H1 (cell line): ENCODE measurements around the gene SPAG5. TPM values are rescaled to one million over a fixed set of nuclear protein-coding genes. Genes with fewer than 3 reads are reported as not detected.

Source experiments
- CTCF ChIA-PET: fragments of 300-600 bp; sonication (Branson Sonifier 250); formaldehyde crosslinking; loops from one replicate; lab custom pipeline; 2021; ENCODE audit not compliant: partially characterized antibody; lab: Charles Lee
- POLR2A ChIA-PET: fragments of 300-600 bp; sonication (Branson Sonifier 250); formaldehyde crosslinking; loops from one replicate; lab custom pipeline; 2021; ENCODE audit warnings: inconsistent platforms; ENCODE audit not compliant: partially characterized antibody; lab: Charles Lee
- DNase-seq, 2 experiments: peaks; one replicate each; pipeline versions ENCODE4 v3.0.0 to v3.0.0-alpha.2; 2010 to 2022; ENCODE audit warnings: low spot score in 2 of 2, low read depth in 1 of 2, mixed read lengths in 1 of 2
- FAIRE-seq: peaks from 2 replicates; lab custom pipeline; 2011; peaks lifted over from hg19 to GRCh38; lab: Jason Lieb, UNC
- H2AFZ ChIP-seq: 2 replicates; pipeline ENCODE4 v1.8.1; 2012; ENCODE audit warnings: low read length, inconsistent platforms
- H2AK5ac ChIP-seq: 2 replicates; pipeline ENCODE4 v1.6.1; 2013; ENCODE audit warnings: low read depth, low read length
- H2BK120ac ChIP-seq: replicated peaks from 2 replicates; pipeline ENCODE3; 2013; ENCODE audit warnings: low read depth, low read length, inconsistent platforms
- H2BK12ac ChIP-seq: 2 replicates; pipeline ENCODE4 v1.6.1; 2013; ENCODE audit warnings: low read depth, low read length
- H2BK15ac ChIP-seq: 2 replicates; pipeline ENCODE4 v1.6.1; 2013; ENCODE audit warnings: low read length
- H2BK20ac ChIP-seq: 2 replicates; pipeline ENCODE4 v1.6.1; 2013; ENCODE audit warnings: low read length
- H2BK5ac ChIP-seq: 2 replicates; pipeline ENCODE4 v1.6.1; 2013; ENCODE audit warnings: low read depth, low read length
- H3K14ac ChIP-seq: 2 replicates; pipeline ENCODE4 v1.6.1; 2013; ENCODE audit warnings: inconsistent platforms; ENCODE audit not compliant: insufficient read length
- H3K18ac ChIP-seq: 2 replicates; pipeline ENCODE4 v1.6.1; 2013; ENCODE audit warnings: low read length; ENCODE audit errors: extremely low read depth
- H3K23ac ChIP-seq: 2 replicates; pipeline ENCODE4 v1.6.1; 2013; ENCODE audit warnings: inconsistent platforms; ENCODE audit not compliant: insufficient read length
- H3K23me2 ChIP-seq: 2 replicates; pipeline ENCODE4 v1.6.1; 2013; ENCODE audit warnings: low read depth, low read length
- H3K27ac ChIP-seq: 2 replicates; pipeline ENCODE4 v1.6.1; 2011; ENCODE audit warnings: low read depth, low read length, inconsistent platforms
- H3K27me3 ChIP-seq, 4 experiments: replicated peaks in 1 of 4; 1 replicate in 1 of 4; 2 replicates in 3 of 4; pipeline versions ENCODE4 v1.6.1 to v1.8.1; 2011 to 2013; ENCODE audit warnings: low read length in 3 of 4, mild to moderate bottlenecking in 3 of 4, inconsistent platforms in 2 of 4, mixed read lengths in 2 of 4, moderate library complexity in 1 of 4; ENCODE audit not compliant: control insufficient read depth in 3 of 4, insufficient read depth in 3 of 4; ENCODE audit errors: extremely low read depth in 1 of 4
- H3K36me3 ChIP-seq, 4 experiments: 2 replicates each; pipeline versions ENCODE4 v1.6.1 to v1.8.1; 2011 to 2013; ENCODE audit warnings: mild to moderate bottlenecking in 4 of 4, low read length in 3 of 4, moderate library complexity in 2 of 4, control low read depth in 1 of 4, inconsistent platforms in 1 of 4; ENCODE audit not compliant: insufficient read depth in 4 of 4, control insufficient read depth in 2 of 4
- H3K4ac ChIP-seq: replicated peaks from 2 replicates; pipeline ENCODE3; 2013; ENCODE audit warnings: low read length, low read depth, mixed read lengths, inconsistent platforms; ENCODE audit not compliant: insufficient read length
- H3K4me1 ChIP-seq, 4 experiments: replicated peaks in 1 of 4; 1 replicate in 1 of 4; 2 replicates in 3 of 4; pipeline versions ENCODE4 v1.6.1 to v1.8.1; 2011 to 2013; ENCODE audit warnings: low read length in 3 of 4, inconsistent platforms in 2 of 4, mixed read lengths in 1 of 4; ENCODE audit not compliant: insufficient read depth in 4 of 4, control insufficient read depth in 3 of 4
- H3K4me2 ChIP-seq, 2 experiments: 2 replicates each; pipeline versions ENCODE4 v1.6.1 to v1.8.1; 2011 to 2013; ENCODE audit warnings: low read depth in 2 of 2, low read length in 2 of 2, control low read depth in 1 of 2, inconsistent platforms in 1 of 2, mild to moderate bottlenecking in 1 of 2; ENCODE audit not compliant: insufficient read depth in 1 of 2
- H3K4me3 ChIP-seq, 4 experiments: fragments of 200-600, 300-600 bp in 1 of 4; sonication (generic), shearing (Covaris generic), sonication (Bioruptor Twin) in 1 of 4; 2 replicates each; pipeline versions ENCODE4 v1.5.1 to v1.8.1; 2011 to 2016; ENCODE audit warnings: low read length in 4 of 4, low read depth in 3 of 4, control low read depth in 2 of 4, inconsistent platforms in 2 of 4, mild to moderate bottlenecking in 2 of 4, mixed read lengths in 1 of 4, moderate library complexity in 1 of 4; ENCODE audit not compliant: insufficient read depth in 2 of 4; ENCODE audit errors: extremely low read depth in 1 of 4
- H3K56ac ChIP-seq: replicated peaks from 2 replicates; pipeline ENCODE3; 2013; ENCODE audit warnings: low read depth, mild to moderate bottlenecking, mixed read lengths, low read length, inconsistent platforms; ENCODE audit not compliant: insufficient read length
- H3K79me1 ChIP-seq: 2 replicates; pipeline ENCODE4 v1.6.1; 2013; ENCODE audit warnings: low read depth, low read length, control low read depth
- H3K79me2 ChIP-seq, 2 experiments: 2 replicates each; pipeline versions ENCODE4 v1.6.1 to v1.8.1; 2012 to 2013; ENCODE audit warnings: low read length in 2 of 2, mild to moderate bottlenecking in 2 of 2, inconsistent platforms in 1 of 2; ENCODE audit not compliant: insufficient read depth in 2 of 2, control insufficient read depth in 1 of 2
- H3K9ac ChIP-seq, 4 experiments: replicated peaks in 1 of 4; 1 replicate in 1 of 4; 2 replicates in 3 of 4; pipeline versions ENCODE4 v1.6.1 to v1.8.1; 2011 to 2013; ENCODE audit warnings: low read depth in 3 of 4, low read length in 3 of 4, control low read depth in 2 of 4, mild to moderate bottlenecking in 2 of 4, moderate library complexity in 2 of 4, inconsistent platforms in 1 of 4; ENCODE audit errors: extremely low read depth in 1 of 4
- H3K9me3 ChIP-seq, 2 experiments: 2 replicates each; pipeline versions ENCODE4 v1.6.1 to v1.8.1; 2012 to 2013; ENCODE audit warnings: mild to moderate bottlenecking in 2 of 2, moderate library complexity in 2 of 2, control low read depth in 1 of 2, inconsistent platforms in 1 of 2, low read depth in 1 of 2, low read length in 1 of 2, mixed read lengths in 1 of 2; ENCODE audit not compliant: insufficient read depth in 2 of 2
- H4K20me1 ChIP-seq, 2 experiments: replicated peaks in 1 of 2; 2 replicates each; pipeline versions ENCODE3 to v1.8.1; 2011 to 2013; ENCODE audit warnings: inconsistent platforms in 2 of 2, low read length in 2 of 2, mild to moderate bottlenecking in 1 of 2; ENCODE audit not compliant: insufficient read depth in 2 of 2, control insufficient read depth in 1 of 2
- H4K5ac ChIP-seq: 2 replicates; pipeline ENCODE4 v1.6.1; 2013; ENCODE audit warnings: low read length, low read depth, mixed read lengths, inconsistent platforms; ENCODE audit not compliant: insufficient read length
- H4K8ac ChIP-seq: 2 replicates; pipeline ENCODE4 v1.8.0; 2013; ENCODE audit warnings: mild to moderate bottlenecking, moderate library complexity, low read length, inconsistent platforms; ENCODE audit not compliant: insufficient read depth; ENCODE audit errors: extremely low read depth
- H4K91ac ChIP-seq: replicated peaks from 2 replicates; pipeline ENCODE3; 2013; ENCODE audit warnings: low read length, mixed read lengths, inconsistent platforms; ENCODE audit not compliant: insufficient read length
- GABPA ChIP-seq: IDR thresholded peaks from 2 replicates; pipeline ENCODE4 v1.6.1; 2011; ENCODE audit warnings: mild to moderate bottlenecking, low read length, moderate library complexity, borderline replicate concordance; ENCODE audit not compliant: insufficient read depth
- SIN3A ChIP-seq, 2 experiments: IDR thresholded peaks in 1 of 2; conservative IDR thresholded peaks in 1 of 2; 2 replicates each; pipeline ENCODE4 v1.6.1; 2011 to 2012; ENCODE audit warnings: low read length in 2 of 2, improper control_type of control experiment in 1 of 2, low read depth in 1 of 2, mild to moderate bottlenecking in 1 of 2
- WGBS, 2 experiments: shearing (Covaris generic) in 1 of 2; methylation state at CpG; one replicate each; pipeline versions ENCODE4 v1.1.6 to v1.1.7; 2013 to 2015; ENCODE audit warnings: low lambda C conversion rate in 2 of 2, mixed read lengths in 2 of 2, inconsistent platforms in 1 of 2, low coverage in 1 of 2, missing lambda C conversion rate in 1 of 2; ENCODE audit not compliant: insufficient replicate concordance in 2 of 2, insufficient coverage in 1 of 2, insufficient read length in 1 of 2; ENCODE audit errors: extremely low coverage in 1 of 2, missing lambda C conversion rate in 1 of 2; 5-methylcytosine and 5-hydroxymethylcytosine counted together
- polyA plus RNA-seq, 7 experiments: library from polyadenylated mRNA; depleted of rRNA in 3 of 7; stranded (reverse) in 5 of 7; unstranded in 2 of 7; fragments of >200 nt in 5 of 7; fragments of 200-250 nt in 2 of 7; gene quantifications; 1 replicate in 5 of 7; 2 replicates in 1 of 7; 4 replicates in 1 of 7; pipeline versions ENCODE4 v1.2.1 to v1.2.3, GENCODE V29; 2011 to 2013; ENCODE audit warnings: missing spikeins in 2 of 7, mixed read lengths in 2 of 7
- total RNA-seq: library from RNA; stranded (reverse); fragmentation: NEBNext Ultra II Directional; extraction: Animal tissue kit (Norgen Biotek cat#: 25700); gene quantifications from 2 replicates; pipeline ENCODE4 v1.2.1, GENCODE V29; 2021

Gene SPAG5
- total and polyA plus RNA-seq, 2 of the 8 experiments (the other 6 are each of a cell fraction or from before 2014, with no cell fraction given): 57.1 to 129 TPM

DNA sequence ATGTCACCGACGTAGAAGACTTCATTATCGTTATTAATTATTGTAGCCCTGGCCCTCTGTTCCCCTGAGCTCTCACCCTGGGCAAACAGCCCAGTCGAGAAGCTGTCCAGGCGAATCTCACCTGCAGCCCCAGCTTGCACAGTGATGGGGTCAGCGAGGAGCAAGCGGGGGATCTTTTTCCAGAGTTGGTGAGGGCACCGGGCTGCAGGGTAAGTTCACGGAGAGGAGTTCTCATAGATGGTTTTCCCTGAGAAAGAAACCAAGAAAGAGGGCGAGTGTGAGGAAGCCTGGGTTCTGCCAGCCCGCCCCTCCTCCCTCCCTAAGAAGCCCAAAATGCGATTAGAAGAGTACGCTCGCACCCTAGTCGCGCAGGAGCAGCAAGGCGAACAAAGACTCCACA is 436 bp downstream of the SPAG5 start:
- H3K18ac ChIP-seq: peak overlapping the region; percentile 65; the same call in 1 of the 2 replicates
- no peak overlapping the region for H2BK15ac ChIP-seq
- FAIRE-seq: no peak
- H3K14ac ChIP-seq: no peak overlapping the region
- no peak overlapping the region for H2BK20ac ChIP-seq
- CTCF ChIA-PET: interaction anchor here (1.2 to 5.6 kb wide), 5 partner anchors 15 to 46 kb away, joined by 4 to 45 read pairs (median 5); partner anchors contain the start of genes ALDOC, BLTP2 and RSKR
- H3K4me2 ChIP-seq: peak overlapping the region; percentile 86 to 96
- no peak for DNase-seq
- peaks cover 0 to 4% (median 0%) of the 10 kb centered on the region in 4 experiments; a peak in 2 of 7 replicates for H3K4me1 ChIP-seq
- H4K91ac ChIP-seq: peak overlapping the region; percentile 89
- H2BK5ac ChIP-seq: peak overlapping the region; percentile 76; the same call in 1 of the 2 replicates
- H3K56ac ChIP-seq: peak overlapping the region; percentile 91
- peak overlapping the region; percentile 70 to 94 (median 88) for H3K9ac ChIP-seq
- no peak overlapping the region for H2BK120ac ChIP-seq
- H3K4ac ChIP-seq: peak overlapping the region; percentile 81
- no peak overlapping the region for H2AK5ac ChIP-seq
- no peak overlapping the region for H3K23ac ChIP-seq
- H3K27ac ChIP-seq: peak overlapping the region; percentile 93
- no peaks in the 10 kb centered on the region for H3K9me3 ChIP-seq
- peaks cover 9% of the 10 kb centered on the region; the same call in 1 of the 2 replicates for H3K23me2 ChIP-seq
- WGBS, 2 experiments: 10% methylated on average over 16 of the region's 17 CpGs; no CpG with 5 or more reads in 1 of the 2 experiments
- 0 out of 2 replicates have a peak overlapping the region, but pooled peaks have one; percentile 52 for H2AFZ ChIP-seq
- H4K20me1 ChIP-seq: no peaks in the 10 kb centered on the region
- no peak overlapping the region for H2BK12ac ChIP-seq
- TF ChIP-seq GABPA (no peak), SIN3A (conservative IDR thresholded peaks at IDR 0.05 in 1 of 2, IDR thresholded peaks at IDR 0.05 in 1 of 2; ENCODE audit: low read depth in 1 of 2, low read length in 2 of 2) (0 out of 4 replicates have a peak, but pooled peaks of 1 of the 2 experiments have one; percentile 20)
- TF ChIP-seq, all 59 proteins: peak for 1
- peaks cover 0 to 16% of the 10 kb centered on the region in 2 experiments; a peak in 2 of 4 replicates for H3K79me2 ChIP-seq
- POLR2A ChIA-PET: interaction anchor here (0.7 to 7.5 kb wide), 19 partner anchors 7 to 146 kb away, joined by 3 to 83 read pairs (median 5); partner anchors contain the start of genes ALDOC, PIGS, PROCA1 and RPL23A
- peaks cover under 1 to 7% (median 4%) of the 10 kb centered on the region in 4 experiments; a peak in 4 of 8 replicates for H3K36me3 ChIP-seq
- H4K5ac ChIP-seq: peak overlapping the region; percentile 55
- H3K27me3 ChIP-seq: no peaks in the 10 kb centered on the region; a peak in 1 of 7 replicates
- no peaks in the 10 kb centered on the region; the same call in 1 of the 2 replicates for H3K79me1 ChIP-seq
- H3K4me3 ChIP-seq: peak overlapping the region; percentile 78 to 93 (median 92)
- H4K8ac ChIP-seq: peak overlapping the region; percentile 94; the same call in 1 of the 2 replicates
